PFSK-1 (cell line): ENCODE results near the gene CSF2.

Experiments used
- REST ChIP-seq, 2 experiments: IDR thresholded peaks; 2 replicates each; pipeline versions ENCODE4 v1.6.1 to v1.8.0; 2011 to 2012; ENCODE audit warnings: low read depth in 2 of 2, low read length in 2 of 2, control low read depth in 1 of 2, inconsistent platforms in 1 of 2, mild to moderate bottlenecking in 1 of 2, moderate library complexity in 1 of 2; ENCODE audit not compliant: insufficient read depth in 1 of 2
- SIN3A ChIP-seq: IDR thresholded peaks from 2 replicates; pipeline ENCODE4 v1.6.1; 2012; ENCODE audit warnings: mild to moderate bottlenecking, low read length, moderate library complexity, borderline replicate concordance; ENCODE audit not compliant: insufficient read depth

- TF ChIP-seq REST (IDR thresholded peaks at IDR 0.05; ENCODE audit: insufficient read depth in 1 of 2, low read depth in 2 of 2, low read length in 2 of 2), result no peak
- no peak for TF ChIP-seq SIN3A
These were observed 13.6 kb downstream of the CSF2 start for GRCh38 chr5:132087176-132087575.
